IMR-90 (cell line): Measurements from ENCODE around the gene CREB5. TPM values are rescaled to one million over a fixed set of nuclear protein-coding genes. Genes with fewer than 3 reads are reported as not detected.

Experiments used
- ATAC-seq: fragments of 200-7000 bp; cut with Tn5 transposase; 2 replicates; pipeline ENCODE4 v1.9.1; 2020; ENCODE audit warnings: low read depth, mild to moderate bottlenecking, moderate library complexity
- BruUV-seq: library from RNA; stranded (reverse); fragments of 400-500 nt; replicated peaks from 2 replicates; lab custom pipeline; 2021; lab: Mats Ljungman, UMichigan
- CTCF ChIA-PET: fragments of 300-600 bp; formaldehyde crosslinking; extraction: SDS; loops from one replicate; lab custom pipeline; 2021; ENCODE audit warnings: antibody characterized with exemption; lab: Yijun Ruan, JAX
- POLR2A ChIA-PET: fragments of 300-600 bp; sonication (Branson Sonifier 250); formaldehyde crosslinking; loops from one replicate; lab custom pipeline; 2022; ENCODE audit warnings: antibody characterized with exemption; ENCODE audit not compliant: unreplicated experiment; lab: Charles Lee
- DNase-seq: peaks from one replicate; pipeline ENCODE4 v3.0.0; 2013
- H2AFZ ChIP-seq: replicated peaks from 2 replicates; pipeline ENCODE3; 2013; ENCODE audit warnings: low read length, mild to moderate bottlenecking; ENCODE audit not compliant: poor library complexity
- H2AK5ac ChIP-seq: 2 replicates; pipeline ENCODE4 v1.6.1; 2013; ENCODE audit warnings: low read depth, low read length, inconsistent platforms
- H2AK9ac ChIP-seq: replicated peaks from 2 replicates; pipeline ENCODE3; 2013; ENCODE audit warnings: mild to moderate bottlenecking, low read depth, low read length, moderate library complexity; ENCODE audit not compliant: poor library complexity
- H2BK120ac ChIP-seq: 2 replicates; pipeline ENCODE4 v1.6.1; 2013; ENCODE audit warnings: low read depth, low read length, inconsistent platforms
- H2BK15ac ChIP-seq: 3 replicates; pipeline ENCODE4 v1.6.1; 2013; ENCODE audit warnings: low read depth, low read length, inconsistent platforms
- H2BK20ac ChIP-seq: 2 replicates; pipeline ENCODE4 v1.6.1; 2013; ENCODE audit warnings: low read depth, mild to moderate bottlenecking, inconsistent platforms, low read length, moderate library complexity
- H2BK5ac ChIP-seq: 2 replicates; pipeline ENCODE4 v1.6.1; 2013; ENCODE audit warnings: mild to moderate bottlenecking, low read depth, low read length, inconsistent platforms; ENCODE audit not compliant: poor library complexity, severe bottlenecking
- H3K14ac ChIP-seq: replicated peaks from 2 replicates; pipeline ENCODE4 v1.6.1; 2013; ENCODE audit warnings: low read depth, low read length, inconsistent platforms
- H3K18ac ChIP-seq: 2 replicates; pipeline ENCODE4 v1.6.1; 2013; ENCODE audit warnings: low read depth, low read length, control low read depth
- H3K23ac ChIP-seq: 2 replicates; pipeline ENCODE4 v1.6.1; 2013; ENCODE audit warnings: low read depth, low read length, inconsistent platforms
- H3K27ac ChIP-seq: 2 replicates; pipeline ENCODE4 v1.5.1; 2013; ENCODE audit warnings: mild to moderate bottlenecking, control low read depth, low read length; ENCODE audit not compliant: insufficient read depth
- H3K27me3 ChIP-seq: 2 replicates; pipeline ENCODE4 v1.6.1; 2013; ENCODE audit warnings: low read length; ENCODE audit not compliant: control insufficient read depth, insufficient read depth
- H3K36me3 ChIP-seq: 2 replicates; pipeline ENCODE4 v1.6.1; 2013; ENCODE audit warnings: low read length, mixed read lengths; ENCODE audit not compliant: control insufficient read depth, insufficient read depth
- H3K4ac ChIP-seq: 2 replicates; pipeline ENCODE4 v1.6.1; 2013; ENCODE audit warnings: low read depth, low read length, inconsistent platforms
- H3K4me1 ChIP-seq: 2 replicates; pipeline ENCODE4 v1.6.1; 2013; ENCODE audit warnings: low read length, mixed read lengths; ENCODE audit not compliant: control insufficient read depth, insufficient read depth
- H3K4me2 ChIP-seq: 2 replicates; pipeline ENCODE4 v1.6.1; 2013; ENCODE audit warnings: low read depth, mild to moderate bottlenecking, control low read depth, low read length, moderate library complexity
- H3K4me3 ChIP-seq: 2 replicates; pipeline ENCODE4 v1.5.1; 2013; ENCODE audit warnings: low read depth, mild to moderate bottlenecking, control low read depth, low read length, moderate library complexity; ENCODE audit not compliant: insufficient read depth
- H3K56ac ChIP-seq: 2 replicates; pipeline ENCODE4 v1.6.1; 2013; ENCODE audit warnings: low read length, inconsistent platforms; ENCODE audit not compliant: insufficient read depth; ENCODE audit errors: extremely low read depth
- H3K79me1 ChIP-seq, 2 experiments: 2 replicates each; pipeline ENCODE4 v1.6.1; 2013; ENCODE audit warnings: low read length in 2 of 2, inconsistent platforms in 1 of 2, low read depth in 1 of 2
- H3K9ac ChIP-seq: 2 replicates; pipeline ENCODE4 v1.6.1; 2013; ENCODE audit warnings: low read depth, low read length, control low read depth
- H3K9me1 ChIP-seq: 2 replicates; pipeline ENCODE4 v1.6.1; 2013; ENCODE audit warnings: low read length, inconsistent platforms; ENCODE audit not compliant: insufficient read depth
- H3K9me3 ChIP-seq: 2 replicates; pipeline ENCODE4 v1.6.1; 2013; ENCODE audit warnings: low read length; ENCODE audit not compliant: control insufficient read depth, insufficient read depth
- H4K20me1 ChIP-seq: 2 replicates; pipeline ENCODE4 v1.6.1; 2013; ENCODE audit warnings: low read length, inconsistent platforms; ENCODE audit not compliant: insufficient read depth
- H4K5ac ChIP-seq: 2 replicates; pipeline ENCODE4 v1.6.1; 2013; ENCODE audit warnings: mild to moderate bottlenecking, low read depth, low read length, control low read depth
- H4K8ac ChIP-seq, 2 experiments: 2 replicates each; pipeline ENCODE4 v1.6.1; 2013; ENCODE audit warnings: low read depth in 2 of 2, low read length in 2 of 2, control low read depth in 1 of 2, inconsistent platforms in 1 of 2
- H4K91ac ChIP-seq: 2 replicates; pipeline ENCODE4 v1.6.1; 2013; ENCODE audit warnings: low read depth, low read length, inconsistent platforms; ENCODE audit not compliant: insufficient read depth
- BHLHE40 ChIP-seq: fragments of 150-350 bp; IDR thresholded peaks from 2 replicates; pipeline ENCODE4 v1.6.1; 2016; ENCODE audit warnings: mild to moderate bottlenecking, low read depth, low read length
- CEBPB ChIP-seq: IDR thresholded peaks from 2 replicates; pipeline ENCODE4 v1.6.1; 2012; ENCODE audit warnings: low read depth, low read length, improper control_type of control experiment
- CHD1 ChIP-seq: IDR thresholded peaks from 2 replicates; pipeline ENCODE4 v1.6.1; 2012; ENCODE audit warnings: low read depth, low read length, improper control_type of control experiment
- CTCF ChIP-seq: conservative IDR thresholded peaks from 2 replicates; pipeline ENCODE4 v1.5.1; 2012; ENCODE audit warnings: mild to moderate bottlenecking, low read depth, low read length, improper control_type of control experiment
- ELK1 ChIP-seq: fragments of 150-350 bp; IDR thresholded peaks from 2 replicates; pipeline ENCODE4 v1.6.1; 2016; ENCODE audit warnings: low read depth, mild to moderate bottlenecking, low read length, moderate library complexity, borderline replicate concordance
- FOS ChIP-seq: fragments of 150-350 bp; IDR thresholded peaks from 2 replicates; pipeline ENCODE4 v1.6.1; 2016; ENCODE audit warnings: low read depth, low read length
- MAZ ChIP-seq: IDR thresholded peaks from 2 replicates; pipeline ENCODE4 v1.6.1; 2012; ENCODE audit warnings: low read depth, mild to moderate bottlenecking, low read length, improper control_type of control experiment, moderate library complexity, borderline replicate concordance
- MXI1 ChIP-seq: IDR thresholded peaks from 2 replicates; pipeline ENCODE4 v1.6.1; 2012; ENCODE audit warnings: low read depth, mild to moderate bottlenecking, low read length, moderate library complexity, borderline replicate concordance
- NFE2L2 ChIP-seq: fragments of 150-350 bp; IDR thresholded peaks from 2 replicates; pipeline ENCODE4 v1.6.1; 2016; ENCODE audit warnings: low read depth, mild to moderate bottlenecking, low read length
- RAD21 ChIP-seq: IDR thresholded peaks from 2 replicates; pipeline ENCODE4 v1.6.1; 2012; ENCODE audit warnings: low read length, improper control_type of control experiment
- RCOR1 ChIP-seq: IDR thresholded peaks from 2 replicates; pipeline ENCODE4 v1.6.1; 2012; ENCODE audit warnings: mild to moderate bottlenecking, low read length, improper control_type of control experiment; ENCODE audit not compliant: insufficient replicate concordance
- RFX5 ChIP-seq: IDR thresholded peaks from 2 replicates; pipeline ENCODE4 v1.8.0; 2012; ENCODE audit warnings: low read depth, mild to moderate bottlenecking, low read length, moderate library complexity
- USF2 ChIP-seq: fragments of 150-350 bp; IDR thresholded peaks from 2 replicates; pipeline ENCODE4 v1.6.1; 2017; ENCODE audit warnings: mild to moderate bottlenecking, antibody characterized with exemption, low read length, low read depth
- WGBS, 2 experiments: methylation state at CpG; one replicate each; pipeline versions ENCODE4 v1.1.5 to v1.1.7; 2013; ENCODE audit warnings: missing lambda C conversion rate in 2 of 2; ENCODE audit not compliant: insufficient read length in 1 of 2; ENCODE audit errors: extremely low coverage in 2 of 2; 5-methylcytosine and 5-hydroxymethylcytosine counted together
- dilution Hi-C: fragments of 300-500 bp; cut with HindIII; formaldehyde crosslinking; loops from one replicate; pipeline ENCODE4 v1.14.3; 2018; ENCODE audit warnings: low sequenced_read_pairs; ENCODE audit not compliant: unreplicated experiment
- in situ Hi-C: fragments of 300-500 bp; cut with MboI; formaldehyde crosslinking; loops from 3 replicates; pipeline ENCODE4 v1.14.3; 2019; ENCODE audit warnings: low sequenced_read_pairs, inconsistent platforms, mixed read lengths
- intact Hi-C: fragments of 100-400 bp; cut with micrococcal nuclease; formaldehyde crosslinking; loops from 2 replicates; pipeline ENCODE4 v1.10.0; 2022
- polyA plus RNA-seq, 3 experiments: library from polyadenylated mRNA; depleted of rRNA; stranded (reverse); fragments of >200 nt; gene quantifications; 2 replicates each; pipeline ENCODE4 v1.2.3, GENCODE V29; 2012; ENCODE audit warnings: low replicate concordance in 1 of 3
- total RNA-seq: library from RNA; depleted of rRNA; stranded (reverse); fragments of >200 nt; gene quantifications from 2 replicates; pipeline ENCODE4 v1.2.3, GENCODE V29; 2012

Gene CREB5
- total and polyA plus RNA-seq, 2 of the 4 experiments (the other 2 are of a cell fraction): 7.3 to 13.1 TPM

GRCh38 chr7:28549998-28550397, 137.7 kb downstream of the CREB5 start:
- Histone ChIP-seq H3K14ac (no peak overlapping the region), H3K9ac (no peak overlapping the region), H3K9me1 (no peaks in the 10 kb centered on the region), H3K4me3 (no peak overlapping the region), H2BK20ac (no peak overlapping the region), H3K79me1 (no peaks in the 10 kb centered on the region), H2AK5ac (no peak overlapping the region), H2AK9ac (no peak overlapping the region), H3K23ac (no peak overlapping the region), H3K4me1 (peaks cover 2% of the 10 kb centered on the region; the same call in 1 of the 2 replicates), H4K8ac (no peak overlapping the region), H4K5ac (no peak overlapping the region), H3K27ac (no peak overlapping the region), H3K18ac (no peak overlapping the region), H3K4ac (no peak overlapping the region), H2BK5ac (no peak overlapping the region), H3K4me2 (no peak overlapping the region), H4K91ac (no peak overlapping the region), H4K20me1 (no peaks in the 10 kb centered on the region), H2BK120ac (no peak overlapping the region), H3K27me3 (0 out of 2 replicates have a peak, but pooled peaks cover 1% of the 10 kb centered on the region), H3K56ac (no peak overlapping the region), H2AFZ (no peak overlapping the region), H2BK15ac (no peak overlapping the region), H3K36me3 (no peaks in the 10 kb centered on the region), H3K9me3 (peaks cover 2% of the 10 kb centered on the region)
- intact Hi-C loops (loop anchor here (5.0 kb wide), 1 partner anchor 133 kb away; no protein-coding TSS in a partner anchor), dilution Hi-C loops (no loop called here), in situ Hi-C loops (no loop called here)
- WGBS, 2 experiments: 67% methylated on average over 1 of the region's 2 CpGs; no CpG with 5 or more reads in 1 of the 2 experiments
- TF ChIP-seq FOS (no peak), USF2 (no peak), ELK1 (no peak), RCOR1 (no peak), CEBPB (no peak), MXI1 (no peak), CHD1 (no peak), RFX5 (no peak), NFE2L2 (no peak), CTCF (no peak), BHLHE40 (no peak), RAD21 (no peak), MAZ (no peak)
- DNase-seq (no peak), ATAC-seq (no peak)
- ChIA-PET POLR2A (no interaction called here), CTCF (no interaction called here)
- no TSS peak for BruUV-seq
